Measurements from ENCODE around the gene DDX4.
A peak's percentile ranks its signal among the peaks of the same experiment; 100 is the strongest.
"Not testable (repeated sequence)": the region's sequence is repeated elsewhere in the genome, so short reads cannot be mapped to it uniquely, and the experiment has no call there.

Gene DDX4

DNA sequence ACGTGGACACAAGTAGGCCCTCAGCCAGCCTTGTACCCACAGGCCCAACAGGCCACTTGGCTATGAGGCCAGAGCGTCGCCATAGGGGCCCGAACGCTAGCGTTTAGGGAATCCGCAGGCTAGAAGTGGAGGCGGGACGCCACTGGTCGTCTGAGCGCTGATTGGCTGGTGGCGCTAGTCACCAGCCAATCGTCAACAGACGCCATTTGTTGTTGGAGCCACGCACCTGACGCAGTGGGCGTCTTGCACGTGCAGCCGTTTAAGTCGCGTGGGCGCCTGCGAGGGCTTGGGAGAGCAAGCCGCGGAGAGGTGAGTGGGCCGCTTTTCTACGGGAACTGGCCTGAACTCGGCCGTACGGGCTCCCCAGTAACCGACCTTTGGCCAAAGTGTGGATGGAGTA, at the start of gene DDX4:
TSS of gene DDX4 (plus strand) at position 269 of the 400 bp plus-strand sequence. CDS start 903 bp downstream, outside the sequence.
- no peak for DNase-seq

DNA sequence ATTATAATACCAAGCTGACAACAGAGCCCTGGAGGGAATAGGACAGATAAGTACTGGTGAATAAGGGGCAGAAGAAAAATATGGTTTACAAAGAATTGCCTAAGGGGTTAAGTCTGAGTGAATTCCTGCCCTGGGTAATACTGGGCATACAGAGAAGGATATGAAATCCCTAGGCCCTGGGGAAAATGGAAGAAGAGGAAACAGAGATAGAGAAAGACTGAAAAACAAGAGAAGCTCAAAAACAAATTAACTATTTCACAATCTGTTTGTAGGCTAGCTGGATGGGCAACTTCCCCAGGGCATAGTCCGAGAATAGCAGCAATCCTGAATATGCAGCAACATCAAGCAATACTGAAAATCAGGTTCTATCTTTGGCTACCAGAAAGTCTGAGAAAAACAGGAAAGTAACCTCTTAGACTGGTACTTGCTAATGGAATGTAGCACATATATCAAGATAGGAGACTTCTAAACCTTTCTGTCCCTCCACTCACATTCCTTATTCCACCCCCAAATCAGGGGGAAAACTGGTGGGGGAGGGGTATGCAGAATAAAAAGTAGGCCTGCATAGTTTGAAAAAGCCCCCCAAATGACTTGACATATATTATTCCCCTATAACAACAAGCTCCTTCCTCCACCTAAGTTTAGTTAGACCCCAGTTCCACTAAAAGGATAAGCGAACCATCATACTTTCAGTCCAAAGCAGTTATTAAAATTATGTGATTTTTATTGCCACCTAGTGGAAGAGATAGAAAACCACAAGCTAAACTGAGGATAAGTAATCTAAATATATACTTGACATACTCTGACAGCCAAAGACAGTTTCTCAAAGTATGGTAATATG, 46.4 kb upstream of the DDX4 start:
- peak; percentile 48 for DNase-seq

GRCh38 chr5:55692106-55692417, 45.8 kb upstream of the DDX4 start:
- DNase-seq, result no peak

DNA sequence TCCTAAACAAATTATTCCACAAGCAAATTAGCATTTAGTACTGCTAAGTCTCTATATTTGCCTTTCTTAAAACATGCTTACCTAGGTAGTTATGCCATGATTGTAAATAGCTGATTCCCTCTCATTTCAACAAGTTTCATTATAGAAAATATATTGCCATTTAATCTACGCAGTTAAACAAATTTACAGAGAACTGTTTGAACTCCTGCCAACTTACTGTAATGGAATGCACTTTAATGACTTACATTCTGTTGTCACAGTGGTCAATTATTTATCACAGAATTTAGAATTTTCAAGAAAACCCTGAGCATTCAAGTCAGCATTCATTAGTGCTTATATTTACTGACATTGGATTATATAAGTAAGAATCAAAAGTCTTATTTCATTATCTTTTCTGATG, 45.4 kb upstream of the DDX4 start:
- no peak for DNase-seq

- DNase-seq, result peak; percentile 10
These were observed 43.6 kb upstream of the DDX4 start for GRCh38 chr5:55694152-55694830.

DNA sequence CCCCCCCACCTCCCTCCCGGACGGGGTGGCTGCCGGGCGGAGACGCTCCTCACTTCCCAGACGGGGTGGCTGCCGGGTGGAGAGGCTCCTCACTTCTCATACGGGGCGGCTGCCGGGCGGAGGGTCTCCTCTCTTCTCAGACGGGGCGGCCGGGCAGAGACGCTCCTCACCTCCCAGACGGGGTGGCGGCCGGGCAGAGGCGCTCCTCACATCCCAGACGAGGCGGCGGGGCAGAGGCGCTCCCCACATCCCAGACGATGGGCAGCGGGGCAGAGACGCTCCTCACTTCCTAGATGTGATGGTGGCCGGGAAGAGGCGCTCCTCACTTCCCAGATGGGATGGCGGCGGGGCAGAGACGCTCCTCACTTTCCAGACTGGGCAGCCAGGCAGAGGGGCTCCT, 41.2 kb upstream of the DDX4 start:
- not testable (repeated sequence) for DNase-seq

DNA sequence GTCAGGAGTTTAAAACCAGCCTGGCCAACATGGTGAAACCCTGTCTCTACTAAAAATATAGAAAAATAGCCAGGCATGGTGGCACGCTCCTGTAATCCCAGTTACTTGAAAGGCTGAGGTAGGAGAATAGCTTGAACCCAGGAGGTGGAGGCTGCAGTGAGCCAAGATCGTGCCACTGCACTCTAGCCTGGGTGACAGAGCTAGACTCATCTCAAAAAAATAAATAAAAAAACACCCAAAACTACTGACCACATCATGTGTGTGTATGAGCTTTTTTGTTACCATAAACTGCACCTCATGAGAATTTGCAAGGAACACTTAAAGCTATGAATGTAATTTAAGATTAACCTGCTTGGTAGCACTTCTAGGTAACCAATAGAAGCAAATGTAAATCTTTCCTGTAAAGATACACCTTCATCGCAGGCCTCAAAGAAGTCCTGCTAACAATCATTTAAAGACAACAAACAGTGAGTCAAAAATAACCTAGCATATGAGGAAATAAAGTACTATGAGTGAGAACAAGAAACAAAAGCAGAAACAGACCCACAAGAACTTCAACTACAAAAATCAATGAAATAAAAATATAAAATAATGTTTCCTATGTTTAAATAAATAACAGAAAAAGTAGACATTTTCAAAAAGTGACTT, 38.7 kb upstream of the DDX4 start:
- no peak for DNase-seq

GRCh38 chr5:55700745-55701144, 37.1 kb upstream of the DDX4 start:
- no peak for DNase-seq

DNA sequence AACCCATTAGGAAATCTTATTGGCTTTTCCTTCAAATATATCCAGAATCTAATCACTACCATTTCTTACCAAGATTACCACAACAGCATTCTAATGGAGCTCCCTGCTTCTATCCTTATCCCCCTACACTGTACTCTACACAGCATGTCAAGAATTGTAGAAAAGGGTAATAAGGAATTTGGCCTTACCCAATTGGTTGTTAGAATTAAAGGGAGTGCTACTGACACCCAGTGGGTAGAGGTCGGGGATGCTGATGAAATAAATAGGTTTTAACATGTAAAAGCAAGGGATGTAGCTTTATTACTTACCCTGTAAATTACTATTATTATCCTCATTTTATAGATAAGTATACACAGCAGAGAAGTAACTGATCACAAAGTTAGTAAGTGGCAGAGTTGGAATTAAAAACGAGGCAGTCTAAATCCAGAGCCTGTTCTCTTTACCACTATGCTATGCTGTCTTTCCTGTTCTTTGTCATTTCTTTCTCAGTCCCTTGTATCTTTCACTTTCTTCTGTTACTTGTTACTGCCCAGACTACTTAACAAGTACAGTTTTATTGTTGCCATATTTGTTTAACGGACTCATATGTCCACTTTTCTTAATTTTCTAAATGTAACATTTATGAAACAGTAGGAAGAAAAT, 36.3 kb upstream of the DDX4 start:
- DNase-seq, result no peak

GRCh38 chr5:55702598-55703345, 35.1 kb upstream of the DDX4 start:
- DNase-seq, result no peak

- no peak for DNase-seq
These were observed 31.6 kb upstream of the DDX4 start for GRCh38 chr5:55706230-55706629.

GRCh38 chr5:55708732-55709131, 29.1 kb upstream of the DDX4 start:
- DNase-seq, result no peak

DNA sequence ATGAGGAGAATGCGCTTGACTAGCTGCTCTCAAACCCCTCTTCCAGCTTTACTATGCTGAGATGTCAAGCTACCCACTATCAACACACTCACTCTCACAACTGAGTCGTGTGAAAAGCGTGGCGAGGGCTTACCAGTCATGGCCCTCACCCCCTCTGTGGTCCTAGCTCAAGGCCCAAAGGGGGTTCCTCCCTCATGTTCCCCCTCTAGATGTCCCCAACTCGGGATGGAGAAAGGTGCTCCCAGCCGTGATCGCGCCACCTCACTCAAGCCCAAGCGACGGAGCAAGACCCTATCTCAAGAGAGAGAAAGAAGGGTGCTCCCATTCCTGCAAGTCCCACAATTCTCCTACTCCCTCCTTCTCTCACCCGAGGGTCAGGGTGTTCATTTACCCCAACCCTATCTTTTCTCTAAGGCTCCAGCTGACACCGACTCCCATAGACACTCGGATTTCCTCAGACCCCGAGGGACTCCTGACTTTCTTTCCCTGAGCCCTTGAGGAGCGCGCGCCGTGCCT, 26.3 kb upstream of the DDX4 start:
- no peak for DNase-seq

DNA sequence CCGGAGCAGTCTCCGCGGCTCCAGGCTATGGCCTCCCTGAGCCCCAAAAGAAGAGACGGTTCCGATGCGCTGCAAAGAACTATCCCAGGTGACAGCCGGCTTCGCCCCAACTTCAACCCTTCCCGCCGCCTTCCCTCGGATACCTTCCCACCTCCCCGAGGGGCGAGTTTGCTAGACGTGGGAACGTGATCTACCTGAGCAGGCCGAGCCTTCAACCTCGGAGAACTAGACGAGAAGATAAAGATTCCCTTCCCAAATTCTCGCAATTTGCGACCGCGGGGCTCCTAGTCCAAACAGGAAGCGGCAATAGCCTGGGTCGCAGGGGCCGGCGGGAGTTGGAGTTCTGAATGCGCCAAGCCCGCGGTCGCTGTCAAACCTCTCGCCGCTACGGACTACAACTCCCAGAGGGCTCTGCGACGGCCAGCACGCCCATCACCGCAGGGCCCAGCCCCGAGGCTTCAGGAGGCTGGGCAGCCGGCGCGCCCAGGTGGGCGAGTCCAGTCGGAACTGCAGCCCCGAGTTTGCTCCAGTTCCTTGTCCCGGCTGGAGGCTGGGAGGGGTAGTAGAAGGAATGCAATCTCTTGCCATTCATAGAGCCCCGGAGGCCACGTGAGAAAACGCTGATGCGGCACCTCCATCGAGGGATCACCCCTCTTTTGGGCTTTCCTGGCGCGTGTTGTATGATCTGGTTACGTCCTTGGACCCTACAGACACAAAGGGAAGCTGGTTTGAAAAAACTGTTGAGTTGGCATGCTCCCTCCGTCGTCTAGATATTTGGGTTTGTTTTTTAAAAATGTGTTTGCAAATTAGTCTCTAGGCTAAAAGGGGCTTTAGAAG, 25.6 kb upstream of the DDX4 start, which contains the start of gene SLC38A9:
TSS of gene SLC38A9 (minus strand) at position 302 of the 837 bp plus-strand sequence. CDS start 14,366 bp downstream, outside the sequence.
- peak; percentile 92 for DNase-seq

DNA sequence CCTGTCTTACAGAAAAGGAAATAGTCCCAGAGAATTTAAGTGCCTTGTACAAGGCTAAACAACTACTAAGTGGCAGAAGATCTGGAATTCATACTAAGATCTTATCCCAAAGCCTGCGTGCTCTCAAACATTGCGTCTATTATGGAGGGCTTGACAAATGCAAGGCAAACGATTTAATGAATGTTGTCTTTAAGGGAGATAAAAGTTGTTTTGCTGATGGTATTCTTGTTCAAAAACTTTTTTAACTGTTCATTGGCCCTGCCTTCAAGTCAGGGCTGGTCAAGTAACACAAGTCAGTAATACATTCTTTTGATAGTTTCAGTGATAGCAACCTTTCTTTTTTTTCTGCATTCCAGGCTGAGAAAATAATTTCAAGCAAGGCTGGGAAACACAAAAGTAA, 24.0 kb upstream of the DDX4 start:
- DNase-seq, result no peak

- DNase-seq, result no peak
These were observed 23.5 kb upstream of the DDX4 start for GRCh38 chr5:55714339-55714738.

GRCh38 chr5:55714749-55715148, 23.1 kb upstream of the DDX4 start:
- no peak for DNase-seq

DNA sequence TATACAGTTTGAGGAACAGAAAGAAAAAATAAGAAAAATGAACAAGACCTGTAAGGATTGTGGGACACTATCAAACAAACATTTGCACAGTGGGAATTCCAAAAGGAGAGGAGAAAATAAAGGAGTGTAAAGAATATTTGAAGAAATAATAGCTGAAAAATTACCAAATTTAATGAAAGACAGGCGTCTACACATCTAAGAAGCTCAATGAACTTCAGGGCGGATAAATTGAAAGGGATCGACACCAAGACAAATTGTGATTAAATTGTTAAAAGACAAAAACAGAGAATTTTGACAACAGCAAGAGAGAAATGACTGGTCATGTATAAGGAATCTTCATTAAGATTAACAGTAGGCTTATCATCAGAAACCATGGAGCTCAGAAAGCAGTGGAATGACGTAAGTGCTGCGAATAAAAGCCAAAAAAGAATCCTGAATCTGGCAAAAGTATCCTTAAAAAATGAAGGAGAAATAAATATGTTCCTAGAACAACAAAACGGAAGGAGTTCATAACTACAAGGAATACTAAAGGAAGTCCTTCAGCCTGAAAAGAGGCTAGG, 22.3 kb upstream of the DDX4 start:
- DNase-seq, result no peak

DNA sequence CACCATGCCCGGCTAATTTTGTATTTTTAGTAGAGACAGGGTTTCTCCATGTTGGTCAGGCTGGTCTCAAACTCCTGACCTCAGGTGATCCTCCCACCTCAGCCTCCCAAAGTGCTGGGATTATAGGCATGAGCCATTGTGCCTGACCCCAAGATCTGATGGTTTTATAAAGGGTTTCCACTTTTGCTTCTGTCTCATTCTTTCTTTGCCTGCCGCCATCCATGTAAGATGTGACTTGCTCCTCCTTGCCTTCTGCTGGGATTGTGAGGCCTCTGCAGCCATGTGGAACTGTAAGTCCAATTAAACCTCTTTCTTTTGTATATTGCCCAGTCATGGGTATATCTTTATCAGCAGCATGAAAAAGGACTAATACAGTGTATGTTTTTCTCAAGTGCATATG, 18.8 kb upstream of the DDX4 start:
- not testable (repeated sequence) for DNase-seq

DNA sequence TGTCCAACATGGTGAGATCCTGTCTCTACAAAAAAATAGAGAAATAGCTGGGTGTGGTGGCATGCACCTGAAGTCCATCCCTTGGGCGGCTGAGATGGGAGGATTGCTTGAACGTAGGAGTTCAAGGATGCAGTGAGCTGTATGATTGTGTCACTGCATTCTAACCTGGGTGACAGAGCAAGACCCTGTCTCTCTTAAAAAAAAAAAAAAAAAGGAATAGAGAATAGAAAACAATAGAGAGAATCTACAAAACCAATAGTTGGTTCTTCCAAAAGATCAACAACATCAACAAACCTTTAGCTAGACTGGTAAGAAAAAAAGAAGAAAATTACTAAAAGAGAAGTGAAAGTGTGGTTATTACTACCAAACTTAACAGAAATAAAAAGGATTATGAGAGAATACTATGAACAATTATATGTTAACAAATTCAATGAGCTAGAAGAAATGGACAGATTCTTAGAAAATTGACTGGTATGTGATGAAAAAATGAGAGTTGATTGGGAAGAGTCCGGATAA, 17.6 kb upstream of the DDX4 start:
- DNase-seq, result no peak

- no peak for DNase-seq
These were observed 13.6 kb upstream of the DDX4 start for GRCh38 chr5:55724281-55724680.

Data from CD4-positive, alpha-beta T cell treated with Interleukin-21 for 1 hour (primary cell).